ENCODE data around the gene FSTL4. TPM values are rescaled to one million over a fixed set of nuclear protein-coding genes. Genes with fewer than 3 reads are reported as not detected.

Gene FSTL4
- total and polyA plus RNA-seq, 2 of the 4 experiments (the other 2 are of a cell fraction): 0.18 TPM; not detected in 1

- H2BK120ac ChIP-seq (ENCODE audit: low read depth, low read length): no peak overlapping the region
- H3K4me3 ChIP-seq (ENCODE audit: insufficient read depth, low read depth, low read length): no peak overlapping the region
- H2BK5ac ChIP-seq (ENCODE audit: low read depth, low read length, poor library complexity, severe bottlenecking): no peak overlapping the region
- no peak overlapping the region for H3K18ac ChIP-seq (ENCODE audit: low read depth, low read length)
- H2AFZ ChIP-seq (replicated peaks; ENCODE audit: low read length, poor library complexity): no peak overlapping the region
- in situ Hi-C loops (cut with MboI; ENCODE audit: low sequenced_read_pairs) (no loop called here), dilution Hi-C loops (cut with HindIII; ENCODE audit: low sequenced_read_pairs, unreplicated experiment) (no loop called here), intact Hi-C loops (cut with micrococcal nuclease) (no loop called here)
- TF ChIP-seq USF2 (IDR thresholded peaks at IDR 0.05; ENCODE audit: low read depth, low read length): no peak
- no peak for TF ChIP-seq NFE2L2 (IDR thresholded peaks at IDR 0.05; ENCODE audit: low read depth, low read length)
- no peak for TF ChIP-seq RFX5 (IDR thresholded peaks at IDR 0.05; ENCODE audit: low read depth, low read length)
- TF ChIP-seq CHD1 (IDR thresholded peaks at IDR 0.05; ENCODE audit: low read depth, low read length): no peak
- no peak for TF ChIP-seq SMC3 (IDR thresholded peaks at IDR 0.05; ENCODE audit: low read depth, low read length)
- no peak for TF ChIP-seq RAD21 (IDR thresholded peaks at IDR 0.05; ENCODE audit: low read length)
- no peak for TF ChIP-seq CEBPB (IDR thresholded peaks at IDR 0.05; ENCODE audit: low read depth, low read length)
- TF ChIP-seq ELK1 (IDR thresholded peaks at IDR 0.05; ENCODE audit: borderline replicate concordance, low read depth, low read length): no peak
- no peak overlapping the region for H4K8ac ChIP-seq (ENCODE audit: low read depth in 2 of 2, low read length in 2 of 2)
- no peak overlapping the region for H3K27ac ChIP-seq (ENCODE audit: insufficient read depth, low read length)
- H4K5ac ChIP-seq (ENCODE audit: low read depth, low read length): no peak overlapping the region
- ChIA-PET CTCF (no interaction called here), POLR2A (ENCODE audit: unreplicated experiment) (no interaction called here)
- no peak for ATAC-seq (ENCODE audit: low read depth)
- no peak overlapping the region for H3K14ac ChIP-seq (replicated peaks; ENCODE audit: low read depth, low read length)
- DNase-seq: no peak
- H3K79me1 ChIP-seq (ENCODE audit: low read depth in 1 of 2, low read length in 2 of 2): no peaks in the 10 kb centered on the region
- WGBS, 2 experiments (ENCODE audit: extremely low coverage in 2 of 2, insufficient read length in 1 of 2): no CpG with 5 or more reads among the region's 5 CpGs
- H3K9me3 ChIP-seq (ENCODE audit: control insufficient read depth, insufficient read depth, low read length): no peaks in the 10 kb centered on the region
- no peak overlapping the region for H3K4ac ChIP-seq (ENCODE audit: low read depth, low read length)
- no peaks in the 10 kb centered on the region for H4K20me1 ChIP-seq (ENCODE audit: insufficient read depth, low read length)
- no peak overlapping the region for H3K9ac ChIP-seq (ENCODE audit: low read depth, low read length)
- no peaks in the 10 kb centered on the region for H3K36me3 ChIP-seq (ENCODE audit: control insufficient read depth, insufficient read depth, low read length)
- no peak overlapping the region for H3K56ac ChIP-seq (ENCODE audit: extremely low read depth, insufficient read depth, low read length)
- no peak overlapping the region for H4K91ac ChIP-seq (ENCODE audit: insufficient read depth, low read depth, low read length)
- H2AK5ac ChIP-seq (ENCODE audit: low read depth, low read length): no peak overlapping the region
- no peak overlapping the region for H2BK20ac ChIP-seq (ENCODE audit: low read depth, low read length)
- no peaks in the 10 kb centered on the region for H3K9me1 ChIP-seq (ENCODE audit: insufficient read depth, low read length)
- no peak overlapping the region for H2BK15ac ChIP-seq (ENCODE audit: low read depth, low read length)
- H3K23ac ChIP-seq (ENCODE audit: low read depth, low read length): no peak overlapping the region
- BruUV-seq (replicated peaks): no TSS peak
- H3K4me1 ChIP-seq (ENCODE audit: control insufficient read depth, insufficient read depth, low read length): no peaks in the 10 kb centered on the region
- peaks cover 22% of the 10 kb centered on the region for H3K27me3 ChIP-seq (ENCODE audit: control insufficient read depth, insufficient read depth, low read length)
- H3K4me2 ChIP-seq (ENCODE audit: low read depth, low read length): no peak overlapping the region
- H2AK9ac ChIP-seq (replicated peaks; ENCODE audit: low read depth, low read length, poor library complexity): no peak overlapping the region
These were observed 337.8 kb downstream of the FSTL4 start for GRCh38 chr5:133274597-133274935.

All from IMR-90 (cell line).